A549 (cell line): ENCODE data around the gene ONECUT3. TPM values are rescaled to one million over a fixed set of nuclear protein-coding genes. Genes with fewer than 3 reads are reported as not detected.

Experiments
- ATAC-seq, 2 experiments: fragments of 200-7000 bp in 1 of 2; fragments of >200 bp in 1 of 2; cut with Nextera tagmentation in 1 of 2; cut with Tn5 transposase in 1 of 2; 3 replicates each; pipeline versions ENCODE4 v1.8.0 to v1.9.1; 2018 to 2020; ENCODE audit warnings: mild to moderate bottlenecking in 1 of 2, moderate library complexity in 1 of 2
- CTCF ChIA-PET: fragments of 300-600 bp; sonication (Branson Sonifier 250); formaldehyde crosslinking; extraction: SDS; loops from one replicate; lab custom pipeline; 2021; ENCODE audit warnings: antibody characterized with exemption, inconsistent platforms; lab: Yijun Ruan, JAX
- POLR2A ChIA-PET: fragments of 350-600 bp; formaldehyde crosslinking; extraction: SDS; loops from one replicate; lab custom pipeline; 2021; ENCODE audit warnings: antibody characterized with exemption, inconsistent platforms; lab: Yijun Ruan, JAX
- DNase-seq, 2 experiments: peaks; one replicate each; pipeline versions ENCODE4 v3.0.0 to v3.0.0-alpha.2; 2011 to 2016; ENCODE audit warnings: low read depth in 1 of 2, low spot score in 1 of 2
- FAIRE-seq: peaks from 2 replicates; lab custom pipeline; 2011; peaks lifted over from hg19 to GRCh38; lab: Jason Lieb, UNC
- H3K27ac ChIP-seq, 2 experiments: fragments of >200 bp; sonication (Bioruptor Twin); formaldehyde crosslinking; 3 replicates each; pipeline ENCODE4 v1.5.1; 2016 to 2017
- H3K4me1 ChIP-seq: fragments of >200 bp; sonication (Bioruptor Twin); formaldehyde crosslinking; 3 replicates; pipeline ENCODE4 v1.6.1; 2016
- H3K4me2 ChIP-seq: fragments of >200 bp; sonication (Bioruptor Twin); formaldehyde crosslinking; 3 replicates; pipeline ENCODE4 v1.6.1; 2016
- H3K4me3 ChIP-seq: fragments of >200 bp; sonication (Bioruptor Twin); formaldehyde crosslinking; 3 replicates; pipeline ENCODE4 v1.5.1; 2016
- H3K9me3 ChIP-seq: fragments of >200 bp; sonication (Bioruptor Twin); formaldehyde crosslinking; 3 replicates; pipeline ENCODE4 v1.6.1; 2016
- BHLHE40 ChIP-seq: IDR thresholded peaks from 2 replicates; pipeline ENCODE4 v1.6.1; 2012; ENCODE audit warnings: low read depth, low read length, inconsistent platforms
- ESRRA ChIP-seq: fragments of 150-350 bp; IDR thresholded peaks from 2 replicates; pipeline ENCODE4 v1.6.1; 2014; ENCODE audit warnings: mild to moderate bottlenecking, low read length, borderline replicate concordance
- FOSL2 ChIP-seq, 2 experiments: fragments of 450-650 bp in 1 of 2; fragments of >200 bp in 1 of 2; sonication (Bioruptor Twin) in 1 of 2; formaldehyde crosslinking; IDR thresholded peaks; 2 replicates each; pipeline versions ENCODE4 v1.5.0 to v1.6.1; 2016 to 2020; ENCODE audit warnings: mild to moderate bottlenecking in 1 of 2, moderate library complexity in 1 of 2
- HOXB13 ChIP-seq: fragments of 250-450 bp; sonication (Bioruptor Pico); IDR thresholded peaks from 2 replicates; pipeline ENCODE4 v1.5.0; 2020; ENCODE audit warnings: low read depth, mild to moderate bottlenecking, moderate library complexity
- JUN ChIP-seq, 2 experiments: fragments of >200 bp; sonication (Bioruptor Twin); formaldehyde crosslinking; IDR thresholded peaks; 2 replicates in 1 of 2; 3 replicates in 1 of 2; pipeline ENCODE4 v1.6.1; 2016 to 2017
- JUNB ChIP-seq: fragments of >200 bp; sonication (Bioruptor Twin); formaldehyde crosslinking; IDR thresholded peaks from 2 replicates; pipeline ENCODE4 v1.6.1; 2016
- KDM5A ChIP-seq: fragments of 200-600 bp; sonication (generic); IDR thresholded peaks from 2 replicates; pipeline ENCODE4 v1.6.1; 2016; ENCODE audit warnings: antibody characterized with exemption, mild to moderate bottlenecking
- MAFK ChIP-seq: fragments of 450-650 bp; IDR thresholded peaks from 2 replicates; pipeline ENCODE4 v1.6.1; 2014; ENCODE audit not compliant: partially characterized antibody
- MYC ChIP-seq: IDR thresholded peaks from 2 replicates; pipeline ENCODE4 v1.6.1; 2012; ENCODE audit warnings: mild to moderate bottlenecking, inconsistent platforms, low read length, improper control_type of control experiment, borderline replicate concordance
- NPAS2 ChIP-seq: fragments of 250-450 bp; sonication (Bioruptor Pico); IDR thresholded peaks from 2 replicates; pipeline ENCODE4 v1.8.0; 2022; ENCODE audit warnings: mild to moderate bottlenecking, moderate library complexity, borderline replicate concordance
- PHF8 ChIP-seq: fragments of 200-600 bp; sonication (generic); IDR thresholded peaks from 2 replicates; pipeline ENCODE4 v1.6.1; 2016; ENCODE audit warnings: low read depth, mild to moderate bottlenecking, antibody characterized with exemption, moderate library complexity, borderline replicate concordance
- POLR2AphosphoS2 ChIP-seq: conservative IDR thresholded peaks from 2 replicates; pipeline ENCODE4 v1.6.1; 2012; ENCODE audit warnings: low read length, improper control_type of control experiment, inconsistent platforms
- RAD21 ChIP-seq, 2 experiments: fragments of >200 bp in 1 of 2; sonication (Bioruptor Twin) in 1 of 2; formaldehyde crosslinking in 1 of 2; IDR thresholded peaks in 1 of 2; conservative IDR thresholded peaks in 1 of 2; 2 replicates in 1 of 2; 3 replicates in 1 of 2; pipeline ENCODE4 v1.6.1; 2012 to 2018; ENCODE audit warnings: inconsistent platforms in 1 of 2
- RARB ChIP-seq: fragments of 250-450 bp; sonication (Bioruptor Pico); IDR thresholded peaks from 2 replicates; pipeline ENCODE4 v1.8.0; 2021; ENCODE audit warnings: mild to moderate bottlenecking, moderate library complexity
- RCOR1 ChIP-seq: fragments of 150-350 bp; IDR thresholded peaks from 2 replicates; pipeline ENCODE4 v1.6.1; 2014; ENCODE audit warnings: antibody characterized with exemption, low read length, low read depth
- SMC3 ChIP-seq: fragments of >200 bp; sonication (Bioruptor Twin); formaldehyde crosslinking; IDR thresholded peaks from 3 replicates; pipeline ENCODE4 v1.6.1; 2018; ENCODE audit warnings: inconsistent platforms
- SREBF2 ChIP-seq: fragments of 450-650 bp; IDR thresholded peaks from 2 replicates; pipeline ENCODE4 v1.6.1; 2014; ENCODE audit warnings: mild to moderate bottlenecking, moderate library complexity
- TFCP2L1 ChIP-seq: fragments of 250-450 bp; sonication (Bioruptor Pico); IDR thresholded peaks from 2 replicates; pipeline ENCODE4 v1.5.0; 2021; ENCODE audit warnings: mild to moderate bottlenecking
- TP53 ChIP-seq: fragments of 250-450 bp; sonication (Bioruptor Pico); IDR thresholded peaks from 2 replicates; pipeline ENCODE4 v1.5.0; 2021; ENCODE audit warnings: mild to moderate bottlenecking, moderate library complexity
- ZC3H11A ChIP-seq: fragments of 450-650 bp; IDR thresholded peaks from 2 replicates; pipeline ENCODE4 v1.6.1; 2014; ENCODE audit warnings: antibody characterized with exemption, mild to moderate bottlenecking
- WGBS: methylation state at CpG from one replicate; pipeline ENCODE4 v1.1.6; 2017; ENCODE audit errors: missing lambda C conversion rate; 5-methylcytosine and 5-hydroxymethylcytosine counted together
- polyA plus RNA-seq, 4 experiments: library from polyadenylated mRNA; depleted of rRNA in 3 of 4; stranded (reverse); fragments of >200 nt; fragmentation: RNase III in 1 of 4; extraction: RNeasy Plus Mini Kit Qiagen cat#74134 plus additional on column Dnase treatment in 1 of 4; gene quantifications; 2 replicates in 3 of 4; 3 replicates in 1 of 4; pipeline ENCODE4 v1.2.3, GENCODE V29; 2011 to 2017
- TF ChIP-seq, protein P1 (sequence below): IDR thresholded peaks from 2 replicates; pipeline ENCODE4 v1.6.1; 2012; ENCODE audit warnings: low read depth, borderline replicate concordance
- TF ChIP-seq, protein P2 (sequence below): fragments of 150-350 bp; IDR thresholded peaks from 2 replicates; pipeline ENCODE4 v1.6.1; 2014; ENCODE audit warnings: low read depth, mild to moderate bottlenecking, low read length
- TF ChIP-seq, protein P3 (sequence below): fragments of 250-450 bp; sonication (Bioruptor Pico); IDR thresholded peaks from 2 replicates; pipeline ENCODE4 v1.5.0; 2021; ENCODE audit warnings: mild to moderate bottlenecking, moderate library complexity, borderline replicate concordance
- TF ChIP-seq, protein P4 (sequence below): IDR thresholded peaks from 2 replicates; pipeline ENCODE4 v1.6.1; 2012
- TF ChIP-seq, protein P5 (sequence below): IDR thresholded peaks from 2 replicates; pipeline ENCODE4 v1.6.1; 2012
- TF ChIP-seq, protein P6 (sequence below): fragments of >200 bp; sonication (Bioruptor Twin); formaldehyde crosslinking; IDR thresholded peaks from 3 replicates; pipeline ENCODE4 v1.5.1; 2016

ONECUT3 gene
- polyA plus RNA-seq, 2 of the 4 experiments (the other 2 are of a cell fraction), result 0.01 TPM; not detected in 1

DNA sequence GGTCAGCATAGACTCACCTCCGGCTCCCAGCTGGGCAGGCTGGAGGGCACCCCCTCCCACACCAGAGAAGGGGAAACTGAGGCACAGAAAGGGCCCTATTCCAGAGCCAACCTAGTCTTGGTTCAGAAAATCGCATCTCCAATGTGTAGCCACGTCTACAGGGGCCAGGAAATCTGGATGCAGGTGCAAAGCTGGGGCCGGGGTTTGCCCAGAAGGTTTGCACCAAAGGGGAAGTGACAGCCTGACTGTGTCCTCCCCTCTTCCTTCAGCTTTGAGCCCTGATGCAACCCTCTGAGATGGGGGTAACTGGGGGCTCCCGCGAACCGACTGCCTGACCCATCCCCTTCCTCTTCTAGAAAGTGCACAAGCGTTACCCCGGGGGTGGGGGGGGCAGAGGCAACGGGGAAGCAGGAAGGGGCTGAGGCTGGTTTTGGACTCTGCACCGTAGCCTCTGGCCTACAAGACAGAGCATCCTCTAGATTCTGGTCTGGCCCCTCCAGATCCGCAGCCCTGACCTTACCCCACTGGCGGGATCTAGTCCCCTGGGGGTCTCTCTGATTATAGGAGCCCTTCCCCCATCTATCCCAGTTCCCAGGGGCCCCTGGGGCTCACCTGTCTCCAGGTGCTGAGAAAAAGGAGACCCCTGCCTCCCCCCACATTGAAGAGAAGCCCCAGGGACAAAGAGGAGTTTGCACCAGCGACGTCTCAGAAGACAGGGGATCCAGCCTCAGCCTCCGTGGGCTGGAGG is 1.1 kb upstream of the ONECUT3 start:
- FAIRE-seq (no peak), DNase-seq (no peak), ATAC-seq (no peak)
- ChIA-PET CTCF (interaction anchor here (1.5 kb wide), 1 partner anchor 15 kb away, joined by 3 read pairs; no protein-coding TSS in a partner anchor), POLR2A (no interaction called here)
- Histone ChIP-seq H3K4me2 (no peak overlapping the region), H3K27ac (no peak overlapping the region), H3K9me3 (no peaks in the 10 kb centered on the region), H3K4me3 (no peak overlapping the region), H3K4me1 (peaks cover 32% of the 10 kb centered on the region)
- TF ChIP-seq HOXB13 (no peak), KDM5A (no peak), TFCP2L1 (CRISPR knock-in tag) (no peak), BHLHE40 (no peak), SMC3 (no peak), ZC3H11A (no peak), TP53 (CRISPR knock-in tag) (no peak), SREBF2 (no peak), RAD21 (conservative IDR thresholded peaks at IDR 0.05 in 1 of 2, IDR thresholded peaks at IDR 0.05 in 1 of 2) (no peak), ESRRA (no peak), RARB (CRISPR knock-in tag) (no peak), JUNB (no peak), MYC (no peak), RCOR1 (no peak)
- TF ChIP-seq, protein P1, sequence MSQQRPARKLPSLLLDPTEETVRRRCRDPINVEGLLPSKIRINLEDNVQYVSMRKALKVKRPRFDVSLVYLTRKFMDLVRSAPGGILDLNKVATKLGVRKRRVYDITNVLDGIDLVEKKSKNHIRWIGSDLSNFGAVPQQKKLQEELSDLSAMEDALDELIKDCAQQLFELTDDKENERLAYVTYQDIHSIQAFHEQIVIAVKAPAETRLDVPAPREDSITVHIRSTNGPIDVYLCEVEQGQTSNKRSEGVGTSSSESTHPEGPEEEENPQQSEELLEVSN, result no peak
- TF ChIP-seq, protein P2, sequence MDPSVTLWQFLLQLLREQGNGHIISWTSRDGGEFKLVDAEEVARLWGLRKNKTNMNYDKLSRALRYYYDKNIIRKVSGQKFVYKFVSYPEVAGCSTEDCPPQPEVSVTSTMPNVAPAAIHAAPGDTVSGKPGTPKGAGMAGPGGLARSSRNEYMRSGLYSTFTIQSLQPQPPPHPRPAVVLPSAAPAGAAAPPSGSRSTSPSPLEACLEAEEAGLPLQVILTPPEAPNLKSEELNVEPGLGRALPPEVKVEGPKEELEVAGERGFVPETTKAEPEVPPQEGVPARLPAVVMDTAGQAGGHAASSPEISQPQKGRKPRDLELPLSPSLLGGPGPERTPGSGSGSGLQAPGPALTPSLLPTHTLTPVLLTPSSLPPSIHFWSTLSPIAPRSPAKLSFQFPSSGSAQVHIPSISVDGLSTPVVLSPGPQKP, result no peak
- TF ChIP-seq, protein P3, sequence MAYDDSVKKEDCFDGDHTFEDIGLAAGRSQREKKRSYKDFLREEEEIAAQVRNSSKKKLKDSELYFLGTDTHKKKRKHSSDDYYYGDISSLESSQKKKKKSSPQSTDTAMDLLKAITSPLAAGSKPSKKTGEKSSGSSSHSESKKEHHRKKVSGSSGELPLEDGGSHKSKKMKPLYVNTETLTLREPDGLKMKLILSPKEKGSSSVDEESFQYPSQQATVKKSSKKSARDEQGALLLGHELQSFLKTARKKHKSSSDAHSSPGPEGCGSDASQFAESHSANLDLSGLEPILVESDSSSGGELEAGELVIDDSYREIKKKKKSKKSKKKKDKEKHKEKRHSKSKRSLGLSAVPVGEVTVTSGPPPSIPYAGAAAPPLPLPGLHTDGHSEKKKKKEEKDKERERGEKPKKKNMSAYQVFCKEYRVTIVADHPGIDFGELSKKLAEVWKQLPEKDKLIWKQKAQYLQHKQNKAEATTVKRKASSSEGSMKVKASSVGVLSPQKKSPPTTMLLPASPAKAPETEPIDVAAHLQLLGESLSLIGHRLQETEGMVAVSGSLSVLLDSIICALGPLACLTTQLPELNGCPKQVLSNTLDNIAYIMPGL (CRISPR knock-in tag), result no peak
- WGBS, result 5% methylated on average over 5 of the region's 16 CpGs

DNA sequence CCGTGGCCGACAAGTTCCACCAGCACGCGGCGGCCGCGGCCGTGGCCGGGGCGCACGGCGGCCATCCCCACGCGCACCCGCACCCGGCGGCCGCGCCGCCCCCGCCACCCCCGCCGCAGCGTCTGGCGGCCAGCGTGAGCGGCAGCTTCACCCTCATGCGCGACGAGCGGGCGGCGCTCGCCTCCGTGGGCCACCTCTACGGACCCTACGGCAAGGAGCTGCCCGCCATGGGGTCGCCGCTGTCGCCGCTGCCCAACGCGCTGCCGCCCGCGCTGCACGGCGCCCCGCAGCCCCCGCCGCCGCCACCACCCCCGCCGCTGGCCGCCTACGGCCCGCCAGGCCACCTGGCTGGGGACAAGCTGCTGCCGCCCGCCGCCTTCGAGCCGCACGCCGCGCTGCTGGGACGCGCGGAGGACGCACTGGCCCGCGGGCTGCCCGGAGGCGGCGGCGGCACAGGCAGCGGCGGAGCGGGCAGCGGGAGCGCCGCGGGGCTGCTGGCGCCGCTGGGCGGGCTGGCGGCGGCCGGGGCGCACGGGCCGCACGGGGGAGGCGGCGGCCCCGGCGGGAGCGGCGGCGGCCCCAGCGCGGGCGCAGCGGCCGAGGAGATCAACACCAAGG is 821 bp downstream of the ONECUT3 start:
- no CpG with 5 or more reads among the region's 105 CpGs for WGBS
- DNase-seq, result no peak
- Histone ChIP-seq H3K4me1 (peaks cover 21% of the 10 kb centered on the region; the same call in 2 of the 3 replicates), H3K9me3 (no peaks in the 10 kb centered on the region), H3K27ac (no peak overlapping the region), H3K4me3 (no peak overlapping the region), H3K4me2 (peak overlapping the region; percentile 48)
- CTCF ChIA-PET, result interaction anchor here (1.2 to 3.2 kb wide), 3 partner anchors 10 to 82 kb away, joined by 3 to 16 read pairs (median 7); no protein-coding TSS in a partner anchor
- peak in 1 of 2 experiments; percentile 2; a peak in 1 of 6 replicates for ATAC-seq
- FAIRE-seq, result no peak
- POLR2A ChIA-PET, result no interaction called here
- TF ChIP-seq RARB (CRISPR knock-in tag) (no peak), FOSL2 (IDR thresholded peaks at IDR 0.05) (no peak), FOSL2 (CRISPR knock-in tag; IDR thresholded peaks at IDR 0.05) (no peak), PHF8 (no peak), POLR2AphosphoS2 (no peak), TFCP2L1 (CRISPR knock-in tag) (no peak), MYC (no peak), ESRRA (no peak), MAFK (no peak), NPAS2 (no peak), JUN (IDR thresholded peaks at IDR 0.05) (no peak), ZC3H11A (no peak)
- TF ChIP-seq, protein P4, sequence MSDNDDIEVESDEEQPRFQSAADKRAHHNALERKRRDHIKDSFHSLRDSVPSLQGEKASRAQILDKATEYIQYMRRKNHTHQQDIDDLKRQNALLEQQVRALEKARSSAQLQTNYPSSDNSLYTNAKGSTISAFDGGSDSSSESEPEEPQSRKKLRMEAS, result no peak
- TF ChIP-seq, protein P5, sequence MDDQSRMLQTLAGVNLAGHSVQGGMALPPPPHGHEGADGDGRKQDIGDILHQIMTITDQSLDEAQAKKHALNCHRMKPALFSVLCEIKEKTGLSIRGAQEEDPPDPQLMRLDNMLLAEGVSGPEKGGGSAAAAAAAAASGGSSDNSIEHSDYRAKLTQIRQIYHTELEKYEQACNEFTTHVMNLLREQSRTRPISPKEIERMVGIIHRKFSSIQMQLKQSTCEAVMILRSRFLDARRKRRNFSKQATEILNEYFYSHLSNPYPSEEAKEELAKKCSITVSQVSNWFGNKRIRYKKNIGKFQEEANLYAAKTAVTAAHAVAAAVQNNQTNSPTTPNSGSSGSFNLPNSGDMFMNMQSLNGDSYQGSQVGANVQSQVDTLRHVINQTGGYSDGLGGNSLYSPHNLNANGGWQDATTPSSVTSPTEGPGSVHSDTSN, result no peak
- TF ChIP-seq, protein P6, sequence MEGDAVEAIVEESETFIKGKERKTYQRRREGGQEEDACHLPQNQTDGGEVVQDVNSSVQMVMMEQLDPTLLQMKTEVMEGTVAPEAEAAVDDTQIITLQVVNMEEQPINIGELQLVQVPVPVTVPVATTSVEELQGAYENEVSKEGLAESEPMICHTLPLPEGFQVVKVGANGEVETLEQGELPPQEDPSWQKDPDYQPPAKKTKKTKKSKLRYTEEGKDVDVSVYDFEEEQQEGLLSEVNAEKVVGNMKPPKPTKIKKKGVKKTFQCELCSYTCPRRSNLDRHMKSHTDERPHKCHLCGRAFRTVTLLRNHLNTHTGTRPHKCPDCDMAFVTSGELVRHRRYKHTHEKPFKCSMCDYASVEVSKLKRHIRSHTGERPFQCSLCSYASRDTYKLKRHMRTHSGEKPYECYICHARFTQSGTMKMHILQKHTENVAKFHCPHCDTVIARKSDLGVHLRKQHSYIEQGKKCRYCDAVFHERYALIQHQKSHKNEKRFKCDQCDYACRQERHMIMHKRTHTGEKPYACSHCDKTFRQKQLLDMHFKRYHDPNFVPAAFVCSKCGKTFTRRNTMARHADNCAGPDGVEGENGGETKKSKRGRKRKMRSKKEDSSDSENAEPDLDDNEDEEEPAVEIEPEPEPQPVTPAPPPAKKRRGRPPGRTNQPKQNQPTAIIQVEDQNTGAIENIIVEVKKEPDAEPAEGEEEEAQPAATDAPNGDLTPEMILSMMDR, result no peak
